ENCODE data around the gene ATP5F1A. TPM values are rescaled to one million over a fixed set of nuclear protein-coding genes. Genes with fewer than 3 reads are reported as not detected.

The ATP5F1A gene
- total RNA-seq, 2 experiments from 2014 or later = 218 to 284 TPM

DNA sequence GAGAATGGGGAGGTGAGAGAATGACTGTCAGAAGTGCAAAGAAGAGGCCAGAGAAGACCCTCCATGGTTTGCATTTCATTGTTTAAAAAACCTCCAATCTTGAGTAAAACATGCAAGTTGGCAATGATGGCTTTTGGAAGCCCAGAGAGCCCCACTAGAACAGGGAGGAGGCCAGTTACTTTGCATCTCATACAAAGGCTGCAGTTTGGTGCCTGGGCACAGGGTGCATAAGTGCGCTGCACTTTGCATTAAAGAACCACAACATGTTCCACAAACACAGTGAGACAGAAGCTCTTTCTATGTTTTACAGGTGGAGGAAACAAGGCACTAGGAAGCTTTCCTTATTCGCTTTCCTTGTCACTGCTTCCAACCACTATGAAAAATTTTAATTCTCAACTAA lies 51.4 kb downstream of the ATP5F1A start:
- TF ChIP-seq, protein P1, sequence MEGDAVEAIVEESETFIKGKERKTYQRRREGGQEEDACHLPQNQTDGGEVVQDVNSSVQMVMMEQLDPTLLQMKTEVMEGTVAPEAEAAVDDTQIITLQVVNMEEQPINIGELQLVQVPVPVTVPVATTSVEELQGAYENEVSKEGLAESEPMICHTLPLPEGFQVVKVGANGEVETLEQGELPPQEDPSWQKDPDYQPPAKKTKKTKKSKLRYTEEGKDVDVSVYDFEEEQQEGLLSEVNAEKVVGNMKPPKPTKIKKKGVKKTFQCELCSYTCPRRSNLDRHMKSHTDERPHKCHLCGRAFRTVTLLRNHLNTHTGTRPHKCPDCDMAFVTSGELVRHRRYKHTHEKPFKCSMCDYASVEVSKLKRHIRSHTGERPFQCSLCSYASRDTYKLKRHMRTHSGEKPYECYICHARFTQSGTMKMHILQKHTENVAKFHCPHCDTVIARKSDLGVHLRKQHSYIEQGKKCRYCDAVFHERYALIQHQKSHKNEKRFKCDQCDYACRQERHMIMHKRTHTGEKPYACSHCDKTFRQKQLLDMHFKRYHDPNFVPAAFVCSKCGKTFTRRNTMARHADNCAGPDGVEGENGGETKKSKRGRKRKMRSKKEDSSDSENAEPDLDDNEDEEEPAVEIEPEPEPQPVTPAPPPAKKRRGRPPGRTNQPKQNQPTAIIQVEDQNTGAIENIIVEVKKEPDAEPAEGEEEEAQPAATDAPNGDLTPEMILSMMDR (conservative IDR thresholded peaks at IDR 0.05; ENCODE audit: low read length) = no peak
- TF ChIP-seq EZH2phosphoT487 (IDR thresholded peaks at IDR 0.05; ENCODE audit: borderline replicate concordance, low read depth, low read length) = no peak
- POLR2A ChIA-PET = no interaction called here
- Histone ChIP-seq H4K20me1 (ENCODE audit: insufficient read depth, low read length) (no peaks in the 10 kb centered on the region), H3K79me2 (ENCODE audit: insufficient read depth, low read depth, low read length) (no peaks in the 10 kb centered on the region), H3K9me2 (ENCODE audit: insufficient read depth, low read length) (no peaks in the 10 kb centered on the region), H2AFZ (ENCODE audit: low read length) (no peak overlapping the region), H3K27ac (ENCODE audit: low read depth, low read length, poor library complexity, severe bottlenecking) (no peak overlapping the region), H3K4me2 (ENCODE audit: low read length) (no peak overlapping the region), H3K9me3 (ENCODE audit: low read length) (no peaks in the 10 kb centered on the region), H3K36me3 (ENCODE audit: insufficient read depth, low read length) (no peaks in the 10 kb centered on the region), H3K4me3 (ENCODE audit: low read depth, low read length, poor library complexity, severe bottlenecking) (no peak overlapping the region), H3K4me1 (ENCODE audit: insufficient read depth, low read length, poor library complexity, severe bottlenecking) (no peaks in the 10 kb centered on the region)
- DNase-seq (ENCODE audit: low spot score) = no peak
- CTCF ChIA-PET (ENCODE audit: unreplicated experiment) = no interaction called here
- intact Hi-C loops (cut with micrococcal nuclease; ENCODE audit: unreplicated experiment) = no loop called here
- BruUV-seq (replicated peaks) = no TSS peak

DNA sequence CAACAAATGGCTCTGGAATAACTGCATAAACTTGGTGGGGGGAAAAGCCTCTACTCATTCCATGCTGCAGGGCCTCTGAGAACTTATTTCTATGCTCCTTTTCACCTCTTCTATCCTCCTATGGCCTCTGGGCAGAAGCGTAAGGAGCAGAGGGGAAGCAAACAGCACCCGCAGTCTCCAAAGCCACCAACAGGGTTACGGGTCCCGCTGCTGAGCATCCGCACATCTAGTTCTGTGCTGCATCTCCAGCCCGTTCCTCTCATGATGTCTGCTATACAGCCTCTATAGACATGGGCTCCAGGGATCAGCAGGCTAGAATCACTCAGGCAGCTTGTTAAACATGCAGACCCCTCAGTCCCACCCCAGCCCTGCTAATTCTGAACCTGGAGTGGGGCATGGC lies 52.0 kb downstream of the ATP5F1A start:
- H2AFZ ChIP-seq (ENCODE audit: low read length) = no peak overlapping the region
- no peak overlapping the region for H3K27ac ChIP-seq (ENCODE audit: low read depth, low read length, poor library complexity, severe bottlenecking)
- POLR2A ChIA-PET = interaction anchor here (0.5 kb wide), 1 partner anchor 13 kb away, joined by 4 read pairs; no protein-coding TSS in a partner anchor
- no peaks in the 10 kb centered on the region for H3K9me3 ChIP-seq (ENCODE audit: low read length)
- intact Hi-C loops (cut with micrococcal nuclease; ENCODE audit: unreplicated experiment) = no loop called here
- no peaks in the 10 kb centered on the region for H3K9me2 ChIP-seq (ENCODE audit: insufficient read depth, low read length)
- TF ChIP-seq, protein P1 (conservative IDR thresholded peaks at IDR 0.05; ENCODE audit: low read length) = no peak
- no peak for TF ChIP-seq EZH2phosphoT487 (IDR thresholded peaks at IDR 0.05; ENCODE audit: borderline replicate concordance, low read depth, low read length)
- no peaks in the 10 kb centered on the region for H3K4me1 ChIP-seq (ENCODE audit: insufficient read depth, low read length, poor library complexity, severe bottlenecking)
- no peaks in the 10 kb centered on the region for H4K20me1 ChIP-seq (ENCODE audit: insufficient read depth, low read length)
- no peak overlapping the region for H3K4me2 ChIP-seq (ENCODE audit: low read length)
- DNase-seq (ENCODE audit: low spot score) = no peak
- no peaks in the 10 kb centered on the region for H3K36me3 ChIP-seq (ENCODE audit: insufficient read depth, low read length)
- H3K4me3 ChIP-seq (ENCODE audit: low read depth, low read length, poor library complexity, severe bottlenecking) = no peak overlapping the region
- no TSS peak for BruUV-seq (replicated peaks)
- H3K79me2 ChIP-seq (ENCODE audit: insufficient read depth, low read depth, low read length) = no peaks in the 10 kb centered on the region
- CTCF ChIA-PET (ENCODE audit: unreplicated experiment) = no interaction called here

DNA sequence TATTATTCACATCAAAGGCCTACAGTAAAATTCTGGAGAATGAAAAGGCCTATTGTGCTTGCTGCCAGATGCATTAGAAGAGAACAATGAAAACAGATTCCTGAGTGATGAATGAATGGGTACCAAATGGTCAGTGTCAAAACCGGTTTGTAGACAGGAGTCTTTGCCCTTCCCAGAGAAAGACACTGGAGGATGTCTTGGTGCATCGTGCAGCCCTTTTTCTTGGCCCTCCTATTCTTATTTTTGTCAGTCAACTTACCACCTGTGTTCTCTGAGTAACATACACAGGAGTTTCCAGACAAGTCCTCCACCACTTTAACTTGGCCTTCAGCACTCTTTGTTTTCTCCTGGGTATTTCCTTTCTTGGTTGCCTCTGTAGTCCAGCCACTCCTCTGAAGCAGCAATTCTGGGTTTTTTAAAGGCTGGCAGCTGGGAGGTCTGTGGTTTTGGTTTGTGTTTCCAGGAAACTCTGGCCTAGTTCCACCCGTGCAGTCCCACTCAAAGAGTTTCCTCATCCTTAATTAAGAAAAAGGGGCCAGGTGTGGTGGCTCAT lies 55.4 kb downstream of the ATP5F1A start:
- Histone ChIP-seq H3K79me2 (ENCODE audit: insufficient read depth, low read depth, low read length) (no peaks in the 10 kb centered on the region), H2AFZ (ENCODE audit: low read length) (no peak overlapping the region), H3K9me3 (ENCODE audit: low read length) (no peaks in the 10 kb centered on the region), H3K4me3 (ENCODE audit: low read depth, low read length, poor library complexity, severe bottlenecking) (no peak overlapping the region), H3K4me1 (ENCODE audit: insufficient read depth, low read length, poor library complexity, severe bottlenecking) (no peaks in the 10 kb centered on the region), H3K9me2 (ENCODE audit: insufficient read depth, low read length) (no peaks in the 10 kb centered on the region), H4K20me1 (ENCODE audit: insufficient read depth, low read length) (no peaks in the 10 kb centered on the region), H3K27ac (ENCODE audit: low read depth, low read length, poor library complexity, severe bottlenecking) (no peak overlapping the region), H3K4me2 (ENCODE audit: low read length) (no peak overlapping the region), H3K36me3 (ENCODE audit: insufficient read depth, low read length) (no peaks in the 10 kb centered on the region)
- CTCF ChIA-PET (ENCODE audit: unreplicated experiment) = no interaction called here
- TF ChIP-seq, protein P1 (conservative IDR thresholded peaks at IDR 0.05; ENCODE audit: low read length) = no peak
- no peak for TF ChIP-seq EZH2phosphoT487 (IDR thresholded peaks at IDR 0.05; ENCODE audit: borderline replicate concordance, low read depth, low read length)
- DNase-seq (ENCODE audit: low spot score) = no peak
- intact Hi-C loops (cut with micrococcal nuclease; ENCODE audit: unreplicated experiment) = no loop called here
- BruUV-seq (replicated peaks) = no TSS peak
- POLR2A ChIA-PET = interaction anchor here (0.6 kb wide), 1 partner anchor 29 kb away, joined by 3 read pairs; no protein-coding TSS in a partner anchor

Data from OCI-LY7 (cell line).